ENCODE data around the gene KIF19.

DNA sequence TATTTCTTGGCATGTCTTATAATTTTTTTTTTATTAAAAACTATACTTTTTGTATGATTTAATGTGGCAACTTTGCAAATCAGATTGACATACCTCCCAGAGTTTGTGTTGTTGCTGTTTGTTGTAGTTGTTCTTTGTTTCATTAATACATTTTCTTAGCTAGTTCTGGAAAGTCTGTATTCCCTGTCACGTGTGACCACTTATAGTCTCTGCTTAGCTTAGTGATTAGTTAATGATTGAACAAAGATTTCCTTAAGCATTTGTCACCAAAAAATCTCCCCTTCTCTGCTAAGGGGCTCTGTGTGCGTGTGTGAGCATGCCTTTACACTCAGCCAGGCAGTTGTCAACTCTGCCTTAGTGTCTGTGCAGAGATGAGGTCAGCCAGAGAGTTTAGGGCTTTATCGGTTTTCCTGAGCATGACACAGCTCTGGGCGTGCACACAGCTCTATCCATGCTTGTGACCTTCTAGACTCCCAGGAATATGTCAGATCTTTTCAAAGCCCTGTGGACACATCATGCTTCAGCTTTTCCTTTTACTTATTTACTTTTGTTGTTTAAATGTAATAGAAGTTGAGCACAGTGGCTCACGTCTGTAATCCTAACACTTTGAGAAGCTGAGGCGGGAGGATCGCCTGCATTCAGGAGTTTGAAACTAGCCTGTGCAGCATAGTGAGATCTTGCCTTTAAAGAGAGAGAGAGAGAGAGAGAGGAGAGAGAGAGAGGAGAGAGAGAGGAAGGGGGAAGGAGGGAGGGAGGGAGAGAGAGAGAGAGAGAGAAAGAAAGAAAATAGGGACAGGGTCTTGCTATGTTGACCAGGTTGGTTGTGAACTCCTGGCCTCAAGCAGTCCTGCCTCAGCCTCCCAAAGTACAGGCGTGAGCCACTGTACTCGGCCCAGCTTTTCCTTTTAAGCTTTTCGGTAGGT is 30.1 kb upstream of the KIF19 start:
- TF ChIP-seq EP300 (IDR thresholded peaks at IDR 0.05; ENCODE audit: low read depth) (no peak), POLR2A (IDR thresholded peaks at IDR 0.05) (no peak), POLR2AphosphoS5 (IDR thresholded peaks at IDR 0.05) (no peak)
- TF ChIP-seq, protein P1, sequence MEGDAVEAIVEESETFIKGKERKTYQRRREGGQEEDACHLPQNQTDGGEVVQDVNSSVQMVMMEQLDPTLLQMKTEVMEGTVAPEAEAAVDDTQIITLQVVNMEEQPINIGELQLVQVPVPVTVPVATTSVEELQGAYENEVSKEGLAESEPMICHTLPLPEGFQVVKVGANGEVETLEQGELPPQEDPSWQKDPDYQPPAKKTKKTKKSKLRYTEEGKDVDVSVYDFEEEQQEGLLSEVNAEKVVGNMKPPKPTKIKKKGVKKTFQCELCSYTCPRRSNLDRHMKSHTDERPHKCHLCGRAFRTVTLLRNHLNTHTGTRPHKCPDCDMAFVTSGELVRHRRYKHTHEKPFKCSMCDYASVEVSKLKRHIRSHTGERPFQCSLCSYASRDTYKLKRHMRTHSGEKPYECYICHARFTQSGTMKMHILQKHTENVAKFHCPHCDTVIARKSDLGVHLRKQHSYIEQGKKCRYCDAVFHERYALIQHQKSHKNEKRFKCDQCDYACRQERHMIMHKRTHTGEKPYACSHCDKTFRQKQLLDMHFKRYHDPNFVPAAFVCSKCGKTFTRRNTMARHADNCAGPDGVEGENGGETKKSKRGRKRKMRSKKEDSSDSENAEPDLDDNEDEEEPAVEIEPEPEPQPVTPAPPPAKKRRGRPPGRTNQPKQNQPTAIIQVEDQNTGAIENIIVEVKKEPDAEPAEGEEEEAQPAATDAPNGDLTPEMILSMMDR (IDR thresholded peaks at IDR 0.05): no peak
